Measurements from ENCODE around the gene TECPR2. TPM values are rescaled to one million over a fixed set of nuclear protein-coding genes. Genes with fewer than 3 reads are reported as not detected.

Gene TECPR2
- total and polyA plus RNA-seq, 2 of the 13 experiments (the other 11 are each of a cell fraction or from before 2014, with no cell fraction given), result 3.5 to 5.7 TPM

DNA sequence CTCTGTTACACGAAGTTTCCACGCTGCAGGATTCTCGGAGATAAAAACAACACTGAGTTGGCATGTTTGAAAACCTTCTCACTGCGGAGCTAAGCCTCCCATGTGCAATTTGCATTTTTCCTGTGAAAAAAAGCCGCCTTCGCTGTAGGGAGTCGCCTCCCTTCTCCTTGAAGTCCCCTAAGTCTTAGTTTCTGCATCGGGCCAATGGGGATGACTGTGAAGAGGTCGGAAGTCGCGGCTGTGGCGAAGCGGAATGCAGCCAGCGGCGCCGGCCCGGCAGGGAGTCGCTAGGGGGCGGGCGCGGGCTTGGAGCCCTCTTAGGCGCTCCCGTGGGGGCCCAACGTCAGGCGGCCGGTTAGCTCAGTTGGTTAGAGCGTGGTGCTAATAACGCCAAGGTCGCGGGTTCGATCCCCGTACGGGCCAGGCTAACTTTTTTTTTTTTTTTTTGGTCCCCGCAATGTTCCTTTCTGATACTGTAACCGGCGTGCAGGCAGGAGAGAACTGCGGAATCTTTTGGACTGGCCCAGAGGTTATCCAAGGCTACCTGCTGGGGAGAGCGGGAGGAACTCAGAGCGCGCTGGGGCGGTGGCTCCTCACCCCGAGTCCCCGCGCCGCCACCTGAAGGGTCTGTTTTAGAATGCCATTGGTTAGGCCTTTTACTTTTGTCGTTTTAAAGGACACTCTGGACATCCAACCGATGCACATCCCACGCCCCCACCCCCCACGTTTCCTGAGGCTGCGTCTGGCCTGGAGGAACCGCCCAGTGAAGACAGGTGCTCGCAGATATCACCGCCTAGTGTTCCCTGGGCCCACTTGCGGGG is 45.8 kb upstream of the TECPR2 start (continued):
- TF ChIP-seq, protein P1, sequence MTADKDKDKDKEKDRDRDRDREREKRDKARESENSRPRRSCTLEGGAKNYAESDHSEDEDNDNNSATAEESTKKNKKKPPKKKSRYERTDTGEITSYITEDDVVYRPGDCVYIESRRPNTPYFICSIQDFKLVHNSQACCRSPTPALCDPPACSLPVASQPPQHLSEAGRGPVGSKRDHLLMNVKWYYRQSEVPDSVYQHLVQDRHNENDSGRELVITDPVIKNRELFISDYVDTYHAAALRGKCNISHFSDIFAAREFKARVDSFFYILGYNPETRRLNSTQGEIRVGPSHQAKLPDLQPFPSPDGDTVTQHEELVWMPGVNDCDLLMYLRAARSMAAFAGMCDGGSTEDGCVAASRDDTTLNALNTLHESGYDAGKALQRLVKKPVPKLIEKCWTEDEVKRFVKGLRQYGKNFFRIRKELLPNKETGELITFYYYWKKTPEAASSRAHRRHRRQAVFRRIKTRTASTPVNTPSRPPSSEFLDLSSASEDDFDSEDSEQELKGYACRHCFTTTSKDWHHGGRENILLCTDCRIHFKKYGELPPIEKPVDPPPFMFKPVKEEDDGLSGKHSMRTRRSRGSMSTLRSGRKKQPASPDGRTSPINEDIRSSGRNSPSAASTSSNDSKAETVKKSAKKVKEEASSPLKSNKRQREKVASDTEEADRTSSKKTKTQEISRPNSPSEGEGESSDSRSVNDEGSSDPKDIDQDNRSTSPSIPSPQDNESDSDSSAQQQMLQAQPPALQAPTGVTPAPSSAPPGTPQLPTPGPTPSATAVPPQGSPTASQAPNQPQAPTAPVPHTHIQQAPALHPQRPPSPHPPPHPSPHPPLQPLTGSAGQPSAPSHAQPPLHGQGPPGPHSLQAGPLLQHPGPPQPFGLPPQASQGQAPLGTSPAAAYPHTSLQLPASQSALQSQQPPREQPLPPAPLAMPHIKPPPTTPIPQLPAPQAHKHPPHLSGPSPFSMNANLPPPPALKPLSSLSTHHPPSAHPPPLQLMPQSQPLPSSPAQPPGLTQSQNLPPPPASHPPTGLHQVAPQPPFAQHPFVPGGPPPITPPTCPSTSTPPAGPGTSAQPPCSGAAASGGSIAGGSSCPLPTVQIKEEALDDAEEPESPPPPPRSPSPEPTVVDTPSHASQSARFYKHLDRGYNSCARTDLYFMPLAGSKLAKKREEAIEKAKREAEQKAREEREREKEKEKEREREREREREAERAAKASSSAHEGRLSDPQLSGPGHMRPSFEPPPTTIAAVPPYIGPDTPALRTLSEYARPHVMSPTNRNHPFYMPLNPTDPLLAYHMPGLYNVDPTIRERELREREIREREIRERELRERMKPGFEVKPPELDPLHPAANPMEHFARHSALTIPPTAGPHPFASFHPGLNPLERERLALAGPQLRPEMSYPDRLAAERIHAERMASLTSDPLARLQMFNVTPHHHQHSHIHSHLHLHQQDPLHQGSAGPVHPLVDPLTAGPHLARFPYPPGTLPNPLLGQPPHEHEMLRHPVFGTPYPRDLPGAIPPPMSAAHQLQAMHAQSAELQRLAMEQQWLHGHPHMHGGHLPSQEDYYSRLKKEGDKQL (CRISPR knock-in tag; IDR thresholded peaks at IDR 0.05; ENCODE audit: low read depth), result no peak; the same call in 1 of the 2 replicates
- TF ChIP-seq NR0B2 (CRISPR knock-in tag; IDR thresholded peaks at IDR 0.05) (peak; percentile 35; the same call in 1 of the 2 replicates), ARHGAP35 (CRISPR knock-in tag; IDR thresholded peaks at IDR 0.05; ENCODE audit: borderline replicate concordance) (no peak; the same call in 1 of the 2 replicates), ZBTB3 (CRISPR knock-in tag; IDR thresholded peaks at IDR 0.05; ENCODE audit: borderline replicate concordance, low read depth) (0 out of 2 replicates have a peak, but pooled peaks have one; percentile 12), MIXL1 (CRISPR knock-in tag; IDR thresholded peaks at IDR 0.05) (0 out of 2 replicates have a peak, but pooled peaks have one; percentile 34), GPN1 (CRISPR knock-in tag; IDR thresholded peaks at IDR 0.05; ENCODE audit: borderline replicate concordance) (no peak), HMGXB4 (CRISPR knock-in tag; IDR thresholded peaks at IDR 0.05; ENCODE audit: borderline replicate concordance in 1 of 2, low read depth in 1 of 2) (peak; percentile 99), CHD4 (IDR thresholded peaks at IDR 0.05; ENCODE audit: borderline replicate concordance, low read length) (peak; percentile 38; the same call in 1 of the 2 replicates), ZSCAN9 (CRISPR knock-in tag; IDR thresholded peaks at IDR 0.05; ENCODE audit: borderline replicate concordance) (peak; percentile 80; the same call in 1 of the 2 replicates), TEAD2 (CRISPR knock-in tag; IDR thresholded peaks at IDR 0.05) (no peak), PHF20 (CRISPR knock-in tag; IDR thresholded peaks at IDR 0.05) (no peak), ZZZ3 (CRISPR knock-in tag; IDR thresholded peaks at IDR 0.05; ENCODE audit: borderline replicate concordance) (no peak), ZBTB7B (CRISPR knock-in tag; IDR thresholded peaks at IDR 0.05) (peak; percentile 58), ZNF549 (CRISPR knock-in tag; IDR thresholded peaks at IDR 0.05) (no peak)
- TF ChIP-seq, protein P2, sequence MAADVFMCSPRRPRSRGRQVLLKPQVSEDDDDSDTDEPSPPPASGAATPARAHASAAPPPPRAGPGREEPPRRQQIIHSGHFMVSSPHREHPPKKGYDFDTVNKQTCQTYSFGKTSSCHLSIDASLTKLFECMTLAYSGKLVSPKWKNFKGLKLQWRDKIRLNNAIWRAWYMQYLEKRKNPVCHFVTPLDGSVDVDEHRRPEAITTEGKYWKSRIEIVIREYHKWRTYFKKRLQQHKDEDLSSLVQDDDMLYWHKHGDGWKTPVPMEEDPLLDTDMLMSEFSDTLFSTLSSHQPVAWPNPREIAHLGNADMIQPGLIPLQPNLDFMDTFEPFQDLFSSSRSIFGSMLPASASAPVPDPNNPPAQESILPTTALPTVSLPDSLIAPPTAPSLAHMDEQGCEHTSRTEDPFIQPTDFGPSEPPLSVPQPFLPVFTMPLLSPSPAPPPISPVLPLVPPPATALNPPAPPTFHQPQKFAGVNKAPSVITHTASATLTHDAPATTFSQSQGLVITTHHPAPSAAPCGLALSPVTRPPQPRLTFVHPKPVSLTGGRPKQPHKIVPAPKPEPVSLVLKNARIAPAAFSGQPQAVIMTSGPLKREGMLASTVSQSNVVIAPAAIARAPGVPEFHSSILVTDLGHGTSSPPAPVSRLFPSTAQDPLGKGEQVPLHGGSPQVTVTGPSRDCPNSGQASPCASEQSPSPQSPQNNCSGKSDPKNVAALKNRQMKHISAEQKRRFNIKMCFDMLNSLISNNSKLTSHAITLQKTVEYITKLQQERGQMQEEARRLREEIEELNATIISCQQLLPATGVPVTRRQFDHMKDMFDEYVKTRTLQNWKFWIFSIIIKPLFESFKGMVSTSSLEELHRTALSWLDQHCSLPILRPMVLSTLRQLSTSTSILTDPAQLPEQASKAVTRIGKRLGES (CRISPR knock-in tag; IDR thresholded peaks at IDR 0.05; ENCODE audit: borderline replicate concordance), result no peak
